HG03354 (cell line): Measurements from ENCODE around the gene UNC13B.

Source experiments
- ATAC-seq: cut with Tn5 transposase; IDR thresholded peaks from one replicate; pipeline ENCODE4 v1.9.1; 2021; ENCODE audit warnings: mild to moderate bottlenecking; ENCODE audit not compliant: unreplicated experiment, poor library complexity, severe bottlenecking

The UNC13B gene

DNA sequence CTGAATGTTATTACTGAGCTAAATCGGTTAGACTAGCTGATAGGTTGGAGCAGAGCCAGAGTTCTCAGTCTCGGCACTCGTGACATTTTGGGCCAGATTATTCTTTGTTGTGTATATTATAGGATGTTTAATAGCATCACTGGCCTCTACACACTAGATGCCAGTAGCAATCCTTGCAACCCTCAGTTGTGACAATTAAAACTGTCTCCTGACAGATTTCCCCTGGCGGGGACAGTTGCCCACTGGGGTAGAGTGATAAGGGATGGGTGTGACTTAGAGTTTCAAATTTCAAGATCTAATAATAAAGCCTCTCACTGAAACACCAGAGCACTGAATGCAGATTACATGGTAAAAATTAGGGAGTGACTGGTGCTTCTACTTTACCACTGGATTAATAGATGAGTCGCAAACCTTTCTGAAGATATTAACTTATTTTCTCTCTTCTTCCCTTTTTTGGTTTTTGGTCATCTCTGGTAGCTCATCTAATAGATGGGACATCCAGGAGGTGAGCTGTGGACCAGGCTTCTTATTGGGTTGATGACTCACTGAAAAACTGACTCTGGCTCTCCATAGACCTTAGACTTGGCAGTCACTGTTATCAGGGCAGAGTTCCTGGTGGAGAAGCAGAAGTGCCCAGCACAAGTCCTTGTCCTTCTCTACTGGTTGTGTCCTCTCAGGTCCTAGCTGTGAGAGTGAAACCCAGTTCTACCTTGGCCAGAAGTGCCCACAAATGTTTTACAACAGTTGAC, 150.3 kb downstream of the UNC13B start:
- no peak for ATAC-seq

DNA sequence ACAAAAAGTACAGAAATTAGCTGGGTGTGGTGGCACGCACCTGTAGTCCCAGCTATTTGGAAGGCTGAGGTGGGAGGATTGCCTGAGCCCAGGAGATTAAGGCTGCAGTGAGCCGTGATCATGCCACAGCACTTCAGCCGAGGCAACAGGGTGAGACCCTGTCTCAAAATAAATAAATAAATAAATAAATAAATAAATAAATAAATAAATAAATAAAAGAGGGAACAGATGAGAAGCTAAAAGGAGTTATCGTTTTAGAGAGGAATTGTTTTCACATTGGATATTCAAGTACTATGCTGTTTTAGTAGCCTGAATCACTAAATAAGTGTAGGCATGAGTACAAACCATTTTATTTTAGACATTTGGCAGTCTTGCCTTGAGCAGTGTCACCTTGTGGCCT, 151.7 kb downstream of the UNC13B start:
- ATAC-seq: no peak

DNA sequence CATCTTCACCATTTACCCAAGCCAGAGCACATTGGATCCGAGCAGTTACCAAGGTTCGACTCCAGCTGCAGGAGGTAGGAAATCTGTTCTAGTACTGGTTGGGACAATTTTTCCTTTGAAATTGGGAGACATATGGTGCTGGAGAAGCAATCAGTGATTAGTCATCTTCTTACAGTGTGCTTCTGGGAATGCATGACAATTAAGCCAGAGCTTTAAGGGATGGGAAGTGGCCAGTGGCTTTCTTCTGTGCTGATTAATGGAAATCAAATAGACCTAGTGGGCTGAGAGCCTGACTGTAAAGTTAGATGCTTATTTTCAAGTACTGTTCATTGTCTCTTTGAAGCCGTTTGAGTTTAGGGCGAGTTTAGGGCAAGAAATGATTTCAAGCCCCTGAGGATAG, 152.1 kb downstream of the UNC13B start:
- no peak for ATAC-seq

DNA sequence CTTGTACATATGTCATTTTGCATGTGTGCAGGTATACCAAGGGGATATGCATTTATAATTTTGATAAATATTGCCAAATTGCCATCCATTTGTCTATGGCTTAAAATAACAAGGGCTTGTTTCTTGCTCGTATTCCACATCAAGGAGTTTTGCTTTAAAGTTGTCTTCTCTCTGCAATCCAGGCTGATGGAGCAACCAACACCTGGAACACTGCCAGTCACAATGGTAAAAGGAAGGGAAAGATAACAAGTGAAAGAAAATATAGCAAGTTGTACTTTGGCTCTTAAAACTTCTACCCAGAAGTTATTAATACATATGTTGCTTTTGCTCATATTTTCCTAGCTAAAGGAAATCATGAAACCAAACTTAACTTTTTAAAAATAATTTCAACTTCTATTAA, 156.9 kb downstream of the UNC13B start:
- no peak for ATAC-seq

DNA sequence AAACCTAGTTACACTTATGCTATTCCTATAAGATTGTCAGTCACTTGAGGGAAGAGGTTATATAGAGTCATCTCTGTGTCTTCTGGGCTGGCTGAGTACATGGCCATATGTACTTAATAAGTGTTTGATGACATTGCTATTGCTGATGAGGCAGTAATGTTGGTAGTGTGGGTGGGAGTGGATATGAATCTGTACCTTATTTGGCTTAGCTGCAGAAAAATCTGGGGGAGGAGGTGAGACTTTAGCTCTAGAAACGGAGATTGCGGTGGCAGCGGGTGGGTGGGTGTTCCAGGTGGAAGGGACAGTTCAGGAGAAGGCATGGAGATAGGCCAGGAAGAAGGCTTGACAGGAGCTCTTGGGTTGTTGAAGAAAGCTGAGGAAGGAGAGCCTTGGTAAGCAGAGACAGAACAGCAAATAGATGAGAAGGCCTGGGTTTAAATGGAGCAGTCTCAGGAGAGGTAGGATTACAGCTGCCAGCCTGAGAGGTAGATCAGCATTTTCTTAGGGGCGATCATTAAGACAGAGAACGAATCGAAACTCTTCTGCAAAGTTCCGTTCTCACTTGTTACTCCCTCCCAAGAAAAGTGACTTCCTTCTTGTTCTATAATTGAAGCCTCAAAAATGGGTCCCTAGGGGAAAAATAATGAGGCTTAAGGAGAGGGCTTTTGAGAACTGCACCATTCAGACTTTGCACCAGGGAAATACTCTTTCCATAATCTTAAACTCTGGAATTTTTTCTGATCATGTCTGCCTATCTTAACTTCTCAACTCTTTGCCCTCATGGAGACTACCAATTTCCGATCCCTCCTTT, 160.5 kb downstream of the UNC13B start:
- no peak for ATAC-seq

DNA sequence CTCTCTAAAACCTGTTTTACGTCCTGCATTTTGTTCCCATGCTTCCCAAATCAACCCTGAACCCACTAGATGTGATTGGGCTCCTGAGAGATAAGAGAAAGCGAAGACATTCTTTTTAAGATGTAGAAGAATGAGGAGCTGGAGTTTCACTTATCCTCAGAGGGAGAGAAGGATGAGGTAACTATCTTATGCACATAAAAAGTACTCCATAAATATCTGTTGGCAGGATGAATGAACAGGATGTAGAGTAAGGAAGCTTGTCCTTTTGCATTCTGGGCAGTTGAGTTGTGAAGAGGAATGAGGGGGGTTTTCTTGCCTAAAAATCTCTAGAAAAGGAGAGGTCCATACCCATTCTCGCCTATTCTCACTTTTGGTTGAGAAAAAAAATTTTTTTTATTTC, 163.2 kb downstream of the UNC13B start:
- ATAC-seq: no peak

DNA sequence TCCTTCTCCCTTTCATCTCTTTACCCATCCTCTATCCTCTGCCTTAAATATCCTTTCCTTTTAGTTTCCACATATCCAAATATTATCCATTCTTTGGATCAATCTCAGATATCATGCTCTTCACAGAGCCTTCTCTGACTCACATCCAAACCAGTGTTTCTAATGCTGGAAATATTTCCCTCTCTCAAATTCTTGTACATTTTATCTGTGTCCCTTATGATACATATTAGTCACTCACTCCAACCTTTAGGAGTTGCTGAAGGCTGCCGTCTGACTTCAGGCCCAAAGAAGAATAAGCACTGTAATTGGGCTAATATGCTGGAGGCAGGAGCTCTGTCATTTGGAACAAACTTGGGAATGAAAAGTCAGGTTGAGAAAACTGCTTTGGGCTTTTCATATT, 171.7 kb downstream of the UNC13B start:
- no peak for ATAC-seq

DNA sequence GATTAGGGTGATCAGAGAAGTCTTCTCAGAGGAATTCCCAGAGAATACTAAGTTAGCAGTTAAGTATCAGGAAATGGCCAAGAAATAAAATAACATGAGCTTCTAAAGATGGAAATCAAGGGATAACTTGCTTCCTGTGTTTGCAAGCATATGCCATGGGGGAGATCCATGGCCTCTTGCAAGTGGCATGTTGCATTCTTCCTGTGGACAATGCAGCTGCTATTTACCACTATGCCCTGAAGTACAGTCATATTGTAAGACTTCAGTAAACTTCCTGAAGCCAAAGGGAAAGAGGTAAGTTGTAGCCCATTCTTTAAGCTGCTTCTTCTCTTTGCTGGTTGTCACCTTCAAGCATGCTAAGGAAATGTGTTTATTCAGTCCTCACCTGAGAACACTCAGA, 173.4 kb downstream of the UNC13B start:
- ATAC-seq: no peak

DNA sequence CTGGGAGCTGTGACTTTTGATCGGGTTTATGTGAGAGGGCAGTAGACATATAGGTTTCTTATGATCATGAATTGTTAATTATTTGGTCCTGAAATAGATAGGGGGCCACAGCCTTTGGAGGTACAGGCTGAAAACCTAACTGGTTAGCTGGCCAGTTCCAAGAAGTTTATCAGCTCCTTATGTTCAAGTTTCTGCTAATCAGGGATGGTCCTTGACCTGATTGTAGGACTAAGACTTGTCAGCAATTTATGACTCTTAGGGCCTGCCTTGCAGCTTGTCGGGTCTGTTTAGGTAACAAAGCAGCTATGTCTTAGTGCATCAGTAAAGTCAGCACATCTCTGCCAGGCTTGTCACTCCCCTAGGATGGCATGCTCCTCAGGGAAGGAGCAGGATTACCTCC, 176.3 kb downstream of the UNC13B start:
- no peak for ATAC-seq

DNA sequence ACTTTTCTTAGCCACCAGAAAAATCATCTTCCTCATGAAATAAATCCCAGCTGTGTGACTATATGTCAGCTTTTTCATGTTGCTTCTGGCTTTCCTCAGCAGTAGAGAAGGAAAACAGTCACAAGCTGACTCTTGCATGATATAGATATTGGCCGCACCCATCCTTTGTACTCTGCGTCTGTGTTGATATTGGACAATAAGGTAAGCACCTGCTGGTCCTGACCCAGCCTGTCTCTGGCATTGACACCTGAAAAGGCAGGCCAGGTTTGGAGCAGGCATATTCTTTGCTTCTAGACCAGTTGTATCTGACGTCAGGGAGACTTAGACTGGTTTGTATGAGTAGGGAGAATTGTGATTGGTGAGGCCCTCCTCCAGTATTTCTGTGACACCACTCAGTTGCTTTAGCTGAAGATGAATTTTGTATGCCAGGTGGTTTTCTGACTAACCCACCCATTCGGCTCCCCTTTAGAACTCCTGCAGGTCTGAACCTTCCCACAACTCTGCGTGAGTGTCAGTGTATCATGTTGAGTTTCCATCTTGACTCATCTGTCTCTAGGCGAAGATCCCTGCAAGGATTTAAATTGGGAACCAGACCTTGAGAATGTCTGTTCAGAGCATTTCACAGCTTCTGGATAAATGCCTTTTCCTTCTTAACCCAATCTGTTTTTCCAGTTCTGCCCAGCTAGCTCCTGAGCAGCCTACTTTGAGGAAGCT, 176.9 kb downstream of the UNC13B start:
- no peak for ATAC-seq

DNA sequence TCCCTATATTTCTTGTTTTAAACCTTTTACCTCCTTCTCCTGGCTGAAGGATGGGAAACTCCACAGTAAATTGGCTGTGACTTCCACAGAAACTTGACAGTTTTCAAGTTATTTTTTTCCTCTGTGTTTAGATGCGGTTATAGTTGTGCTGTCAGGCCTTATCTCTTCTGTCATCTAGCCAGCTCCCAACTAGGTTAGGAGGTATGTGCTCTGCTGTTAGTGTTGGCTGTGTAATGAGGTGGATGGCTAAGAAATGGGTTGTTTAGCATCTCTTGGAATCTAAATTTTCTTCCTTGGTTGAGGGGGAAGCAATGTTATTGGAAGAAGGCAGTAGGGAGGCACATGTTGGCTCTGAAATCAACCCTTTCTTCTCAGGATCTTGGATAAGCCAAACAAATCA, 178.2 kb downstream of the UNC13B start:
- no peak for ATAC-seq

DNA sequence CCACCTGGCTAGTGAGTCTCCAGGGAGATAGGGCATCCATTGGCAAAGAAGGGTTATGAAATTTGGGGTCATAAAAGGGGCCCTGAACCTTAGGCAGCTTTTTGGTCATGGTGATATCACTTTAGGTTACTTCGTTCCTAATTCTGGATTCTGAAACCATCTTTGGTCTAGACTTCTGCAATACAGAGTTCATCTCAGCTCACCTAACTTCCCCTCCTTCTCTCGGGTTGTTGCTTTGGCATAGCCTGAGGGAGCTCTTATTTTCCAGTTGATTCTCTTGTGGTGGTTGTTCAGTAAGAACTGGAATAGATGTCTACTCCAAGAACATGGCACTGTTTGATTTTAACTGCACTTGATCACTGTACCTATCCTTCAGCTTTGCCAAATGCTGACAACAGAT, 179.2 kb downstream of the UNC13B start:
- no peak for ATAC-seq

DNA sequence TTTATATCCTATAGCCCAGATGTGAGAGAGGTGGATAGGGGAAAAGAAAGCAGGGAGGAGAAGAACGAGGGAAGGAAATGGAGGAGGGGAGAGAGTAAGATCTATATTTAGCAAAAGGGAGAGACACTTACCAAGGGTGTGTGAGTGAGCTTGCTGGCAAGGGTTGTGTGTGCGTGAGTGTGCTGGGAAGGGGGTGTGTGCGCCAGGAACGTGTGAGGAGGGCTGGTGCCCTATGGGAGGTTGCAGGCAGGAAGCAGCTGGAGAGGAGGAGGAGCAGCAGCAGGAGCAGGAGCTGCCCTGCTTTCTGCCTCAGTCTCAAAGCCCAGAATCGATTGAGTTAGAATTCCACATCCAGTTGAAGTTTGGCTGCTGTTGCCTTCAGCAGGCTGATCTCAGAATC, 179.8 kb downstream of the UNC13B start:
- no peak for ATAC-seq

DNA sequence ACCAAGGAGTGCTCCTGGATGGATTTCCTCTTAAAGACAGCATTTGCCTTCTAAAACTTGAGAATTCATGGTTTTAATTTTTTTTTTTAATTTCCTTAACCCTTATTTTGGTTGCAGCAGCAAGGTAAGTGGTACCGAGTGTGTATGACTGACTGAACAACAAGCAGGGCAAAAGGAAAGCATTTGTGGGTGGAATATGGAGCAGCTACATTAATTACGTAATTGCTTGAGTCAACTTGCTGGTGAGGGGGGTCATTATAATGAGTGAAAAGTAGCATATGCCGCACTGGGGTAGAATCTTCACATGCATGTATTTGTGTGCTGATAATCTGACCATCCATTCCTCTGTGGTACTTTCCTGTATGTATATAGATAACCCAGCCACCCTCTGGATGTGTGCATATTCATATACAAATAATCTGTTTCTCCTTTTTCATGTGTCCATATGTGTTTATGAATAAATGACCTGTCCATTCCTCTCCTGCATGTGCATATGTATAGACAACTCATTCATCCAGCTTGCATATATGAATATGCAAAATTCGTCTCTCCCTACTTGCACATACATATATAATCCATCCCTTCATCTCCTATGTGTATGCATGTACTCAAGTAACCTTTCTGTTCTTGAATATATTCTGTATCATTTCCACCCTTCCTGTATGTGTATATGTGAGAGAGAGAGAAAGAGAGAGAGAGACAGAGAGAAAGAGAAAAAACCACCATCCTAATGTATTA, 180.6 kb downstream of the UNC13B start:
- ATAC-seq: no peak

DNA sequence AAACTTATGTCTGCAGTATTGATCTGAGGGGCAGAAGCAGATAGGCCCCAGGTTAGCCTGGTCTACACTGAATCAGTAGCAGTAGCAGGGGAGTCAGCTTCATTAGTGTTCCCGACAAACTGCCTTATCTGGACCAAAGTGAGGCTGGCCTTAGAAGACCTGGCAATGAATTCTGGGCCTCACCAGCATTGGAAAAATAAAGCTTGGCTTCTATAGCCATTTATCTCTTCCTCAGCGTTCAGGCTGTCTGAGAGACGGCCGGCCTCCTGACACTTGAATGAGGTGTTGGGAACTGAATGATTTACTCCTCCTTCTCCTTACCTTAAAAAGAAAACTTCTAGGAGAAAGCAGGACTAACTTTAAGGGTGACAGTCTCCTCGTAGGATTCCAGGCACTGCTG, 186.3 kb downstream of the UNC13B start:
- ATAC-seq: no peak

DNA sequence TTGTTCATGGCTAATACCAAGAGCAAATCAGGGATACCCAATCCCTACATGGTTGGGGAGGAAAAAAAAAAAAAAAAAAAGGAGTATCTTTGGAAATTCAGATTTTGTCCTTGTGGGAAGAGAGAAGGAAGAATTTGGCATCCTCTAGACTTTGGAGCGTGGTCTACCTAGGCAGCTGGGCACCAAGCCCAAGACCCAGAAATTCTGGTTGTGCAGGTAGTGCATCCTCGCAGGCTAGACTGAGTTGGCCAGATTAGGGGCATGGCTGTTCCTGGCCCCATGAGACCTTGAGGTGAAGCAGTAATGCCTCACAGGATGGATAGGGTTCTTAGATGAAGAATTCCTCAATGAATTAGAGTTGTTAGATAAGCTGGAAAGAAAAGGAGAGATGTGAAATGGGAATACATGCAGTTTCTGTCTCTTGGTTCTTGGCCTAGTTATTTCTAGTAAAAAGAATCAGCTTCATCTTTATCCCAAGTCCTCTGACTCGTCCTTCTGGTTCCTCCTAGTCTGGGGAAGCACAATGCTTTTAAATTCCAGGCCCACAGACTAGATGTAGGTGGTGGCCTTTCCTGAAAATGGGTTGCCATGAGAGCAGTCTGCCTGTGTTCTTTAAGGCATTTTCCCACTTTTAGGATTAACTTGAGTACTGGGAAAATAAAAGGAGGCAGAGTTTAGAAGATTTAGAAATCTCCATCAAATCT, 187.6 kb downstream of the UNC13B start:
- no peak for ATAC-seq

DNA sequence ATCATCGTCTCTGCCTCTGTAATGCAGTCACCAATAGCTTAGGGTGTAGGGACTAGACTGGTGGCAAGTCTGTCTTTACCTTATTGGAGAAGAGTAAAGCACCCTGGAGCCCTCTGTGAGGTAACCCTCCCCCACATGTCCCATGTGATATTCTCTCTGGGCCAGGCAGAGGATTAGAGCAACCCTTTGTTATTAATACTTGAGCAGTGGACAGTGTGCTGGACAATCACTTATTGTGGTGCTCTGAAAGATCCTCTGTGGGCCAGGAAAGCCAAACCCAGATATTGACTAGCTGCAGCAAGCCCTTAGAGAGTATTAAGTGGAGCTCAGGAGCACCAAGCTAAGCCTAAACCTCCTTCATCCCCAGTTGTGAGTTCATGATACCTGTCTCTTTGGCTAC, 188.4 kb downstream of the UNC13B start:
- no peak for ATAC-seq

DNA sequence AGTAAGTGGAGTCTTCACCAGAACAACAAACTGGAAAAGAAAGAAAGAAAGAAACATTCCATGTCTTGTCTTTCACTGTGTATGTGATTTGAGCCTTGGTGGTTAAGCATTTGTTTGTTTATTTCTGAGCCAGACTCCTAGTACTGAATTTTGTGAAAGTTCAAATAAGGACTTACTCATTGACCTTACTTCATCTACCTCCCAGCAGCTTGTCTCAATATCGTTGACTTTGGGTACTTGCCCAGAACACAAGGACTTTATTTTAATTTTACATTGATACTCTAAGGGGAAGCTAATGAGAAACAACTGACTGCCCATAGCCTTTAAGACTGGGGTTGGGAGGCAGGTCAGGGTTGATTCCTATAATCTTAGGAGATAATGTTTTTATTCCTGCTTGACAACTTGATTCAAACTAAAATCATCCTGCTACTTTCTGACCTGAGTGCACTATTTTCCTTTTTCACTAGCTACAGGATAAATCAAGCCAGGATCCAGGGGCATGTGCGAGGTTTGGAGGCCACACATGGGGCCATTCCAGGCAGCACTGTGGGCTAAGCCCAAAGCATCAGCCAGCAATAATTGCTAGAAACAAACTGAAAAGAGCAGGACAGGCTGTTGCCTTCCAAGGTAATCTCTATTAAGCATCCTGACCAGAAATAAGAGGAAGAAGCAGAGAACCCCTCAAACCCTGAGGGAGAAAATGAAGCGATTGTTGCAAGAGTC, 189.2 kb downstream of the UNC13B start:
- no peak for ATAC-seq
